WI38 (cell line): Measurements from ENCODE around the gene NDUFA12.

Experiments
- H3K4me3 ChIP-seq: 2 replicates; pipeline ENCODE4 v1.5.1; 2011; ENCODE audit warnings: low read depth, mild to moderate bottlenecking, control low read depth, low read length
- TF ChIP-seq, protein P1 (sequence below): IDR thresholded peaks from 2 replicates; pipeline ENCODE4 v1.5.1; 2012; ENCODE audit warnings: low read depth, mild to moderate bottlenecking, control low read depth, low read length

Gene NDUFA12

GRCh38 chr12:94948232-94948810, 55.2 kb downstream of the NDUFA12 start:
- no peak overlapping the region for H3K4me3 ChIP-seq
- TF ChIP-seq, protein P1, sequence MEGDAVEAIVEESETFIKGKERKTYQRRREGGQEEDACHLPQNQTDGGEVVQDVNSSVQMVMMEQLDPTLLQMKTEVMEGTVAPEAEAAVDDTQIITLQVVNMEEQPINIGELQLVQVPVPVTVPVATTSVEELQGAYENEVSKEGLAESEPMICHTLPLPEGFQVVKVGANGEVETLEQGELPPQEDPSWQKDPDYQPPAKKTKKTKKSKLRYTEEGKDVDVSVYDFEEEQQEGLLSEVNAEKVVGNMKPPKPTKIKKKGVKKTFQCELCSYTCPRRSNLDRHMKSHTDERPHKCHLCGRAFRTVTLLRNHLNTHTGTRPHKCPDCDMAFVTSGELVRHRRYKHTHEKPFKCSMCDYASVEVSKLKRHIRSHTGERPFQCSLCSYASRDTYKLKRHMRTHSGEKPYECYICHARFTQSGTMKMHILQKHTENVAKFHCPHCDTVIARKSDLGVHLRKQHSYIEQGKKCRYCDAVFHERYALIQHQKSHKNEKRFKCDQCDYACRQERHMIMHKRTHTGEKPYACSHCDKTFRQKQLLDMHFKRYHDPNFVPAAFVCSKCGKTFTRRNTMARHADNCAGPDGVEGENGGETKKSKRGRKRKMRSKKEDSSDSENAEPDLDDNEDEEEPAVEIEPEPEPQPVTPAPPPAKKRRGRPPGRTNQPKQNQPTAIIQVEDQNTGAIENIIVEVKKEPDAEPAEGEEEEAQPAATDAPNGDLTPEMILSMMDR = no peak

DNA sequence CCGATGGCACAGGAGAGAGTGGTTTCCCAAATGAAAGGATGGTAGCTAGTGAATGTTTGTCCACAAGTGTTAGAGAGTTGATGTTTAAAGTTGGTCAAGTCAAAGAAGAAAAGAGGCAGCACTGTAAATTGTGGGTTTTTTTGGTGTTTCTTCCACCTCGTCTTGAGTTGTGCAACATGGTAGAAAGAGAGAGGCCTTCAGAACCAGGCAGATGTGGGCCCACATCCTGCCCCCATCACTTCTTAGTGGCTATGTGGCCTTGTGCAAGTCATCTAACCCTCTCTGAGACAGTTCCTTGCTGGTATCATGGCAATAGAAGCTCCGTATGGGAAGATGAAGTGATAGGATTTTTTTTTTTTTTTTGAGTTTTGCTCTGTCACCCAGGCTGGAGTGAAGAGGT, 60.8 kb downstream of the NDUFA12 start:
- TF ChIP-seq, protein P1 = no peak
- H3K4me3 ChIP-seq = no peak overlapping the region

DNA sequence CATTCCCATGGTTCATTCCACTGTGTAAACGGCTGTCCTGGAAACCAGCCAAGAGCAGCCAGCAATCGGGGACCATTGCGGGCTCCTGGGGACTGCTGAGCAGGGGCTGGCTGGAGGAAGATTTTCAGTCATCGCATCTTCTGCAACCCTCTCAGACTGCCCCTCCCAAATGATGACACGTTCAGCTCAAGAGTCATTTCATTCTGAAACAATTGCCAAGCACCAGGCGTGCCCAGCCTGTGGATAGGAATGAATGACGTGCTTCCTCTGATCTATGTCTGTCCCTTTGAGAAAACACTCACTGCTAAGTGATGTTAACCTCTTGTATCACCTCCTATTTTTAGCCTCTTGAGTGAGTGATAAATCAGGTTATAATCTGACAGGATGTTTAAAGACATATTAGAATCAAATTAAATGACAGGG, 62.0 kb downstream of the NDUFA12 start:
- H3K4me3 ChIP-seq = no peak overlapping the region
- TF ChIP-seq, protein P1 = no peak

DNA sequence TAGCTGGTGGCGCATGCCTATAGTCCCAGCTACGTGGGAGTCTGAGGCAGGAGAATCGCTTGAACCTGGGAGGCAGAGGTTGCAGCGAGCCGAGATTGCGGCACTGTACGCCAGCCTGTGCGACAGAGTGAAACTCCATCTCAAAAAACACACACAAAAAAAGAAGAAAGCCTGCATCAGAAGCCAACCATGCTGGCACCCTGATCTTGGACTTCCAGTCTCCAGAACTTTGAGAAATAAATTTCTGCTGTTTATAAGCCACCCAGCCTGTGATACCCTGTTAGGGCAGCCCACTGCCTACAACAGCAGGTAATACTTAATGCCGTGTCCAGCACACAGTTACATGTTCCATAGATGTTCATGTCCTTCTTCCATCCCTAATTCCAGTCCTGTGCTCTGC, 62.7 kb downstream of the NDUFA12 start:
- TF ChIP-seq, protein P1 = no peak

GRCh38 chr12:94938583-94938982, 64.9 kb downstream of the NDUFA12 start:
- H3K4me3 ChIP-seq = no peak overlapping the region
- TF ChIP-seq, protein P1 = no peak

More for the DNA sequence above, 62.7 kb downstream of the NDUFA12 start:
- no peak overlapping the region for H3K4me3 ChIP-seq

GRCh38 chr12:94930772-94931171, 72.7 kb downstream of the NDUFA12 start:
- TF ChIP-seq, protein P1 = no peak
- no peak overlapping the region for H3K4me3 ChIP-seq

DNA sequence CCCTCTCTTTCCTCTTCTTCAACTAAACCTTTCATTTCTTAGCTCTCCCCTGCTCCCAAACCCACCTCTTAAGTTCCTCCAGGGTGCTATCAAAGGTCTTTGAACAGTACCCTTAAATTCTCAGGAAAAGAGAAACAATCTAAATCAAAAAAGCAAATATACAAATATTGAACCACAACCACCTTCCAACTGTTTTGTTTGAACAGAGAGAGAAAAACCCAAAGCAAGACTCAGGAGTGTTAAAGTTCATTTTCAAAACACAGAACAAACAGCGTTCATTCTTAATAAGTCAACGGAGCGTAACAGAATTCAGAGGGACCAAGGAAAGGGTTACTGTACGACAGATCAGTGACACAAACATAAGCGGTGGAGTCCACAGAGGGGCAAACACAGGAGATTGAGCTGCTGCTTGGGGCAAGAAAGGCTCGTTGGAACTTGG, 73.3 kb downstream of the NDUFA12 start:
- TF ChIP-seq, protein P1 = no peak
- no peak overlapping the region for H3K4me3 ChIP-seq
